Left ventricle myocardium inferior (tissue), 1 donor: ENCODE measurements around the gene RILP. TPM values are rescaled to one million over a fixed set of nuclear protein-coding genes. Genes with fewer than 3 reads are reported as not detected.

Experiments
- DNase-seq: peaks from one replicate; pipeline ENCODE4 v3.0.0-alpha.2; 2020
- H3K27ac ChIP-seq: fragments of 200-600 bp; replicated peaks from 2 replicates; pipeline ENCODE4 v1.8.0; 2021
- H3K27me3 ChIP-seq: fragments of 200-600 bp; 2 replicates; pipeline ENCODE4 v1.8.0; 2021; ENCODE audit warnings: low read depth
- H3K36me3 ChIP-seq: fragments of 200-600 bp; 2 replicates; pipeline ENCODE4 v1.8.0; 2021
- H3K4me1 ChIP-seq: fragments of 200-600 bp; 2 replicates; pipeline ENCODE4 v1.8.0; 2021
- H3K4me3 ChIP-seq: fragments of 200-600 bp; 2 replicates; pipeline ENCODE4 v1.8.0; 2021; ENCODE audit warnings: mild to moderate bottlenecking, moderate library complexity
- H3K9me3 ChIP-seq: fragments of 200-600 bp; replicated peaks from 2 replicates; pipeline ENCODE4 v1.8.0; 2021
- intact Hi-C: fragments of 100-400 bp; cut with micrococcal nuclease; formaldehyde crosslinking; loops from one replicate; pipeline ENCODE4 v1.11.0; 2022
- total RNA-seq: library from RNA; stranded (reverse); fragmentation: NEBNext Ultra II Directional; extraction: Animal tissue kit (Norgen Biotek cat#: 25700); gene quantifications from one replicate; pipeline ENCODE4 v1.2.1, GENCODE V29; 2021
- TF ChIP-seq, protein P1 (sequence below): fragments of 200-600 bp; IDR thresholded peaks from 2 replicates; pipeline ENCODE4 v1.8.0; 2021; ENCODE audit warnings: antibody characterized with exemption, mild to moderate bottlenecking, borderline replicate concordance
- donor health status: DM: no; HTN: yes; CAD: no; lungs with severe emphysema.

The RILP gene
- total RNA-seq, 1 donor from 2014 or later = 81.7 TPM

DNA sequence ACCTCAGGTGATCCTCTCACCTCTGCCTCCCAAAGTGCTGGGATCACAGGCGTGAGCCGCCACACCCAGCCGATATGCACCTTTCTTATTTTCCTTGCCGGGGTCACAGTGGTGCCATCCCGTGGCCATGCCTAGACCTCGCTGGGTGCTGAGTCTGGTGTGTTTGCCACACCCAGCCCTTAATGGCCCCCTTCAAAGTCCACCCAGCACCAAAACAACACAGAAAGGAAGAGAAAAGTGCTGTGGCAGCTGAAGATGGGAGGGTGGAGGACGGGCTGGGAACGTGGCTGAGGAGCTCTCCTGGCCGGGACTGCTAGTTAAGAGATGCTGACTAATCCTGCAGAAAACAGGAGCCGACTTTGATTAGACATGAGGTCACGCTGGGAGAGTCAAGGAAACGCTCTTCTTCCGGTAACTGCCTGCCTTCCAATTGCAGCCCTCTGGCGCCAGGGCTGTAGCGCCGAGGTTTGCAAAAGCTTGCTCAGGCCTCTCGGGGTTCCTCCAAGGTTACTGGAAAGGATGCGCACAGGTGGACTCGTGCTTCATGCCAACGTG lies 32.0 kb downstream of the RILP start:
- Histone ChIP-seq H3K4me1 (peaks cover 11% of the 10 kb centered on the region), H3K9me3 (no peaks in the 10 kb centered on the region), H3K4me3 (peak overlapping the region; percentile 10), H3K27ac (peak overlapping the region; percentile 57), H3K36me3 (peaks cover 3% of the 10 kb centered on the region), H3K27me3 (no peaks in the 10 kb centered on the region)
- TF ChIP-seq, protein P1, sequence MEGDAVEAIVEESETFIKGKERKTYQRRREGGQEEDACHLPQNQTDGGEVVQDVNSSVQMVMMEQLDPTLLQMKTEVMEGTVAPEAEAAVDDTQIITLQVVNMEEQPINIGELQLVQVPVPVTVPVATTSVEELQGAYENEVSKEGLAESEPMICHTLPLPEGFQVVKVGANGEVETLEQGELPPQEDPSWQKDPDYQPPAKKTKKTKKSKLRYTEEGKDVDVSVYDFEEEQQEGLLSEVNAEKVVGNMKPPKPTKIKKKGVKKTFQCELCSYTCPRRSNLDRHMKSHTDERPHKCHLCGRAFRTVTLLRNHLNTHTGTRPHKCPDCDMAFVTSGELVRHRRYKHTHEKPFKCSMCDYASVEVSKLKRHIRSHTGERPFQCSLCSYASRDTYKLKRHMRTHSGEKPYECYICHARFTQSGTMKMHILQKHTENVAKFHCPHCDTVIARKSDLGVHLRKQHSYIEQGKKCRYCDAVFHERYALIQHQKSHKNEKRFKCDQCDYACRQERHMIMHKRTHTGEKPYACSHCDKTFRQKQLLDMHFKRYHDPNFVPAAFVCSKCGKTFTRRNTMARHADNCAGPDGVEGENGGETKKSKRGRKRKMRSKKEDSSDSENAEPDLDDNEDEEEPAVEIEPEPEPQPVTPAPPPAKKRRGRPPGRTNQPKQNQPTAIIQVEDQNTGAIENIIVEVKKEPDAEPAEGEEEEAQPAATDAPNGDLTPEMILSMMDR = no peak
- intact Hi-C loops = no loop called here
- DNase-seq = no peak

DNA sequence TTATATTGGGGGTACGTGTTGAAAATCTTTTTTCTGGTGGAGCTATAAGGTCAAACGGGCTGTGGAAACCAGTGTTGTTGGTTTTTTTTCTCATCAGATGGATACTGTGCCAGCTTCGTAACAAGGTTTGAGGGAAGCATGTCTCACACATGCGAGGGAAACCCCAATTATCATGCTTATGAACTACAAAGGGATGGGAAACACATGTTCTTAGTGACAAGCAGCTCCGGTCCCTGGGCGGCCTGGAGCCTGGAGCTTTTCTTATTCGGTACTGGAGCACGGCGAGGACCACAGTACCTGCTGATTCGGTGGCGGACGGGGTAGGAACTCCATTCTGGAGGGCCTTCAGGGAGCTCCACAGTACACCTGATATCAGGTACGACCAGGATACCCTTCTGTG lies 33.6 kb downstream of the RILP start:
- intact Hi-C loops = no loop called here
- TF ChIP-seq, protein P1 = no peak
- no peaks in the 10 kb centered on the region for H3K9me3 ChIP-seq
- H3K4me1 ChIP-seq = peaks cover 18% of the 10 kb centered on the region
- no peak overlapping the region for H3K4me3 ChIP-seq
- peaks cover 6% of the 10 kb centered on the region for H3K36me3 ChIP-seq
- DNase-seq = no peak
- no peak overlapping the region for H3K27ac ChIP-seq
- no peaks in the 10 kb centered on the region for H3K27me3 ChIP-seq

DNA sequence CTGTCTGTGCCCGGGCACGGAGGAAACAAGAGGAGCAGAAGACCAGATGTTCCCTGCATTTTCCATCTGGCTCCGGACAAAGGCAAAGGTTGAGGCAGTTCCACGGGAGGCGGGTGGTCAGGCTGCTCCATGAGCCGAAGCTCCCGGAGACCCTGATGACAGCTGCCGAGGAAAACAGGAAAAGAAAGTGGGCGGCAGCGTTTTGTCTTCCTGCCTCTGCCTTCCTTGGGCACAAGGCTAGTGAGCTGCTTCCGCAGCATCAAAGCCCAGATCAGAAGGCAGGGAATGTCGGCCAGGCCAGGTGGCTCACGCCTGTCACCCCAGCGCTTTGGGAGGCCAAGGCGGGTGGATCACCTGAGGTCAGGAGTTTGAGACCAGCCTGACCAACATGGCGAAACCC lies 37.3 kb downstream of the RILP start:
- H3K27me3 ChIP-seq = no peaks in the 10 kb centered on the region
- H3K27ac ChIP-seq = peak overlapping the region; percentile 27
- H3K9me3 ChIP-seq = no peaks in the 10 kb centered on the region
- no peak for DNase-seq
- H3K36me3 ChIP-seq = peaks cover 6% of the 10 kb centered on the region
- H3K4me1 ChIP-seq = peaks cover 8% of the 10 kb centered on the region
- TF ChIP-seq, protein P1 = no peak
- no peak overlapping the region for H3K4me3 ChIP-seq
- intact Hi-C loops = no loop called here

DNA sequence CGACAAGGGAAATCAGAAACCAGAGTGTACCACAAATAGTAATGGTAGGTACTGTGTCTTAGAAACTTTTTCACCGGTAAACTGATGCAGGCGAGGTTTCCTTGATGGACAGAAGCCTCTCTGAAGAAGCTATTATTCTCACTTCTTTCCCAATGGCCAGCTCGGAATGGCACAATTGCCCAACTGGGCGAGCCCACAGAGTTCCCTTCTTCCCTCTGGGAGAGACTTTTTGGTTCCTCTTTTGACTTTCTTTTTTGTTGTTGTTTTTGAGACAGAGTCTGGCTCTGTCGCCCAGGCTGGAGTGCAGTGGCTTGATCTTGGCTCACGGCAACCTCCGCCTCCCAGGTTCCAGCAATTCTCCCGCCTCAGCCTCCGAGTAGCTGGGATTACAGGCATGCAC lies 38.0 kb downstream of the RILP start:
- intact Hi-C loops = no loop called here
- TF ChIP-seq, protein P1 = no peak
- H3K27ac ChIP-seq = peak overlapping the region; percentile 27
- no peak overlapping the region for H3K4me3 ChIP-seq
- DNase-seq = no peak
- H3K4me1 ChIP-seq = peaks cover 7% of the 10 kb centered on the region
- no peaks in the 10 kb centered on the region for H3K9me3 ChIP-seq
- H3K36me3 ChIP-seq = peaks cover 6% of the 10 kb centered on the region
- H3K27me3 ChIP-seq = no peaks in the 10 kb centered on the region

DNA sequence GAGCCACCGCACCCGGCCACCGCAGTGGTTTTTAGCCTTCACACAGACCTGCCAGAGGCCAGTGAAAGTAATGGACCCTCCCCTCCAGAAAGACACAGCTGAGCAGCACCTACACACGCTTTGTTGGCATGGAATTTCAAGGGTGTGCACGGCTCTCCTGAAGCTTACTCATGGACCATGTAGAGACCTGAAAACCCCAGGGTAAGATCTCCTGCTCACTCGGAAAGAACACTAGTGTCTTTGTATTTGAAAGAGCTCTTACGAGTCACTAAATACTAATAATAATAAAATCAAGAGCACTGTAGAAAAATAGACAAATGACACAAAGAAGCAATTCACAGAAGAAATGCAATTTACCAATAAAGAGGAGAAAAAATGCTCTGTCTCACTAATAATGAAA lies 41.0 kb downstream of the RILP start:
- TF ChIP-seq, protein P1 = no peak
- H3K4me3 ChIP-seq = no peak overlapping the region
- H3K4me1 ChIP-seq = peaks cover 7% of the 10 kb centered on the region
- no peaks in the 10 kb centered on the region for H3K9me3 ChIP-seq
- no peak overlapping the region for H3K27ac ChIP-seq
- no peak for DNase-seq
- intact Hi-C loops = no loop called here
- peaks cover 6% of the 10 kb centered on the region for H3K36me3 ChIP-seq
- H3K27me3 ChIP-seq = no peaks in the 10 kb centered on the region
